NT2/D1 (cell line): ENCODE results near the gene NAP1L1.

Experiments
- DNase-seq: peaks from one replicate; pipeline ENCODE4 v3.0.0-alpha.2; 2011; ENCODE audit warnings: low read depth, low spot score
- H3K27me3 ChIP-seq: 2 replicates; pipeline ENCODE4 v1.6.0; 2011; ENCODE audit warnings: mild to moderate bottlenecking; ENCODE audit not compliant: insufficient read length, insufficient read depth
- H3K36me3 ChIP-seq: 2 replicates; pipeline ENCODE4 v1.6.1; 2011; ENCODE audit warnings: mild to moderate bottlenecking, low read length, mixed read lengths; ENCODE audit not compliant: insufficient read depth, insufficient read length
- H3K4me1 ChIP-seq: 2 replicates; pipeline ENCODE4 v1.5.1; 2011; ENCODE audit not compliant: insufficient read depth, insufficient read length
- H3K4me3 ChIP-seq: 2 replicates; pipeline ENCODE4 v1.5.1; 2011; ENCODE audit warnings: low read depth; ENCODE audit not compliant: insufficient read length
- H3K9ac ChIP-seq: 2 replicates; pipeline ENCODE4 v1.6.0; 2011; ENCODE audit warnings: low read depth; ENCODE audit not compliant: insufficient read length
- H3K9me3 ChIP-seq: 2 replicates; pipeline ENCODE4 v1.5.1; 2011; ENCODE audit warnings: mild to moderate bottlenecking, low read length; ENCODE audit not compliant: insufficient read depth
- SUZ12 ChIP-seq: IDR thresholded peaks from 2 replicates; pipeline ENCODE4 v1.6.1; 2011; ENCODE audit not compliant: insufficient read length, insufficient read depth; ENCODE audit errors: extremely low read depth
- YY1 ChIP-seq: IDR thresholded peaks from 2 replicates; pipeline ENCODE4 v1.6.1; 2011; ENCODE audit not compliant: insufficient read length, insufficient read depth
- ZNF274 ChIP-seq: IDR thresholded peaks from 2 replicates; pipeline ENCODE4 v1.6.1; 2011; ENCODE audit warnings: mild to moderate bottlenecking, low read depth, low read length

NAP1L1 gene

GRCh38 chr12:76113800-76114757, 29.6 kb upstream of the NAP1L1 start:
- no peak overlapping the region for H3K4me3 ChIP-seq
- no peak overlapping the region for H3K9ac ChIP-seq
- DNase-seq = no peak
- no peak for TF ChIP-seq SUZ12
- TF ChIP-seq ZNF274 = no peak
- TF ChIP-seq YY1 = no peak
- H3K9me3 ChIP-seq = no peaks in the 10 kb centered on the region
- no peaks in the 10 kb centered on the region for H3K4me1 ChIP-seq
- no peaks in the 10 kb centered on the region for H3K36me3 ChIP-seq
- no peaks in the 10 kb centered on the region for H3K27me3 ChIP-seq

- DNase-seq = no peak
- no peak overlapping the region for H3K4me3 ChIP-seq
- H3K36me3 ChIP-seq = no peaks in the 10 kb centered on the region
- no peaks in the 10 kb centered on the region for H3K27me3 ChIP-seq
- H3K9ac ChIP-seq = no peak overlapping the region
- TF ChIP-seq ZNF274 (no peak), YY1 (no peak), SUZ12 (no peak)
- no peaks in the 10 kb centered on the region for H3K9me3 ChIP-seq
- no peaks in the 10 kb centered on the region for H3K4me1 ChIP-seq
These were observed 26.8 kb upstream of the NAP1L1 start for GRCh38 chr12:76111209-76111749.

GRCh38 chr12:76109879-76110278, 25.4 kb upstream of the NAP1L1 start:
- no peak for TF ChIP-seq YY1
- no peak for TF ChIP-seq ZNF274
- TF ChIP-seq SUZ12 = no peak
- H3K27me3 ChIP-seq = no peaks in the 10 kb centered on the region
- no peak overlapping the region for H3K4me3 ChIP-seq
- H3K9me3 ChIP-seq = no peaks in the 10 kb centered on the region
- no peak overlapping the region for H3K9ac ChIP-seq
- H3K4me1 ChIP-seq = no peaks in the 10 kb centered on the region
- no peak for DNase-seq
- no peaks in the 10 kb centered on the region for H3K36me3 ChIP-seq

- TF ChIP-seq SUZ12 (no peak), ZNF274 (no peak), YY1 (no peak)
- H3K9ac ChIP-seq = no peak overlapping the region
- no peak for DNase-seq
- no peaks in the 10 kb centered on the region for H3K27me3 ChIP-seq
- H3K4me1 ChIP-seq = no peaks in the 10 kb centered on the region
- H3K4me3 ChIP-seq = no peak overlapping the region
- H3K36me3 ChIP-seq = no peaks in the 10 kb centered on the region
- no peaks in the 10 kb centered on the region for H3K9me3 ChIP-seq
These were observed 23.9 kb upstream of the NAP1L1 start for GRCh38 chr12:76108356-76108755.

- no peaks in the 10 kb centered on the region for H3K27me3 ChIP-seq
- no peaks in the 10 kb centered on the region for H3K4me1 ChIP-seq
- TF ChIP-seq SUZ12 = no peak
- no peak for TF ChIP-seq YY1
- TF ChIP-seq ZNF274 = no peak
- no peak for DNase-seq
- no peaks in the 10 kb centered on the region for H3K9me3 ChIP-seq
- H3K9ac ChIP-seq = no peak overlapping the region
- H3K4me3 ChIP-seq = no peak overlapping the region
- no peaks in the 10 kb centered on the region for H3K36me3 ChIP-seq
These were observed 22.1 kb upstream of the NAP1L1 start for GRCh38 chr12:76106631-76107030.

GRCh38 chr12:76103958-76104357, 19.5 kb upstream of the NAP1L1 start:
- no peaks in the 10 kb centered on the region for H3K36me3 ChIP-seq
- TF ChIP-seq SUZ12 (no peak), ZNF274 (no peak), YY1 (no peak)
- DNase-seq = no peak
- no peaks in the 10 kb centered on the region for H3K27me3 ChIP-seq
- H3K9me3 ChIP-seq = no peaks in the 10 kb centered on the region
- H3K4me1 ChIP-seq = no peaks in the 10 kb centered on the region
- H3K4me3 ChIP-seq = no peak overlapping the region
- no peak overlapping the region for H3K9ac ChIP-seq

- Histone ChIP-seq H3K4me3 (no peak overlapping the region), H3K27me3 (no peaks in the 10 kb centered on the region), H3K4me1 (no peaks in the 10 kb centered on the region), H3K9ac (no peak overlapping the region), H3K9me3 (no peaks in the 10 kb centered on the region), H3K36me3 (no peaks in the 10 kb centered on the region)
- DNase-seq = no peak
- TF ChIP-seq ZNF274 (no peak), YY1 (no peak), SUZ12 (no peak)
These were observed 17.4 kb upstream of the NAP1L1 start for GRCh38 chr12:76101739-76102385.
